ENCODE data around the gene SPDEF.

The SPDEF gene
- 0.08 to 1.4 (median 0.42) reads per million in 4 donors for total RNA-seq

- no peak for DNase-seq
These were observed at the start of gene SPDEF for GRCh38 chr6:34556031-34556471. Gene SPDEF, minus strand, starts transcription at chr6:34556329. Its CDS starts 11,874 bp downstream, at chr6:34544455.

GRCh38 chr6:34603707-34604106, 47.6 kb upstream of the SPDEF start:
- no peak for DNase-seq

GRCh38 chr6:34602318-34603111, 46.4 kb upstream of the SPDEF start:
- DNase-seq = no peak

- DNase-seq = no peak
These were observed 45.6 kb upstream of the SPDEF start for GRCh38 chr6:34601706-34602105.

- no peak for DNase-seq
These were observed 44.7 kb upstream of the SPDEF start for GRCh38 chr6:34600796-34601195.

GRCh38 chr6:34600101-34600500, 44.0 kb upstream of the SPDEF start:
- DNase-seq = no peak

GRCh38 chr6:34598712-34599111, 42.6 kb upstream of the SPDEF start:
- no peak for DNase-seq

- DNase-seq = no peak
These were observed 41.6 kb upstream of the SPDEF start for GRCh38 chr6:34597605-34598353.

- no peak for DNase-seq
These were observed 40.7 kb upstream of the SPDEF start for GRCh38 chr6:34596798-34597197.

GRCh38 chr6:34595332-34596184, 39.4 kb upstream of the SPDEF start:
- no peak for DNase-seq

- no peak for DNase-seq
These were observed 37.6 kb upstream of the SPDEF start for GRCh38 chr6:34593701-34594100.

- DNase-seq = no peak
These were observed 36.3 kb upstream of the SPDEF start for GRCh38 chr6:34592208-34592952.

GRCh38 chr6:34589691-34590090, 33.6 kb upstream of the SPDEF start:
- DNase-seq = no peak

- DNase-seq = no peak
These were observed 33.0 kb upstream of the SPDEF start for GRCh38 chr6:34589140-34589539.

GRCh38 chr6:34587851-34588250, 31.7 kb upstream of the SPDEF start:
- no peak for DNase-seq

- no peak for DNase-seq
These were observed 31.2 kb upstream of the SPDEF start for GRCh38 chr6:34587325-34587724.

GRCh38 chr6:34586327-34587040, 30.4 kb upstream of the SPDEF start:
- DNase-seq = no peak

- DNase-seq = no peak
These were observed 29.5 kb upstream of the SPDEF start for GRCh38 chr6:34585512-34586061.

- no peak for DNase-seq
These were observed 29.0 kb upstream of the SPDEF start for GRCh38 chr6:34585108-34585507.

GRCh38 chr6:34584694-34585093, 28.6 kb upstream of the SPDEF start:
- DNase-seq = no peak

Measured in T-helper 1 cell (primary cell).